Panc1 (cell line): ENCODE results near the gene PLCB4.

Experiments
- POLR2AphosphoS5 ChIP-seq: IDR thresholded peaks from 2 replicates; pipeline ENCODE4 v1.6.1; 2012; ENCODE audit warnings: mild to moderate bottlenecking, low read depth, low read length, moderate library complexity
- REST ChIP-seq, 2 experiments: IDR thresholded peaks; 2 replicates each; pipeline ENCODE4 v1.6.1; 2011 to 2012; ENCODE audit warnings: low read depth in 2 of 2, control low read depth in 1 of 2, low read length in 1 of 2, mild to moderate bottlenecking in 1 of 2, moderate library complexity in 1 of 2; ENCODE audit not compliant: insufficient read depth in 1 of 2
- TF ChIP-seq, protein P1 (sequence below): fragments of 450-650 bp; IDR thresholded peaks from 2 replicates; pipeline ENCODE4 v1.5.1; 2017; ENCODE audit warnings: mild to moderate bottlenecking

GRCh38 chr20:9223296-9223695 is 154.4 kb downstream of the PLCB4 start:
- TF ChIP-seq REST (IDR thresholded peaks at IDR 0.05; ENCODE audit: insufficient read depth in 1 of 2, low read depth in 2 of 2, low read length in 1 of 2) (no peak), POLR2AphosphoS5 (no peak)
- TF ChIP-seq, protein P1, sequence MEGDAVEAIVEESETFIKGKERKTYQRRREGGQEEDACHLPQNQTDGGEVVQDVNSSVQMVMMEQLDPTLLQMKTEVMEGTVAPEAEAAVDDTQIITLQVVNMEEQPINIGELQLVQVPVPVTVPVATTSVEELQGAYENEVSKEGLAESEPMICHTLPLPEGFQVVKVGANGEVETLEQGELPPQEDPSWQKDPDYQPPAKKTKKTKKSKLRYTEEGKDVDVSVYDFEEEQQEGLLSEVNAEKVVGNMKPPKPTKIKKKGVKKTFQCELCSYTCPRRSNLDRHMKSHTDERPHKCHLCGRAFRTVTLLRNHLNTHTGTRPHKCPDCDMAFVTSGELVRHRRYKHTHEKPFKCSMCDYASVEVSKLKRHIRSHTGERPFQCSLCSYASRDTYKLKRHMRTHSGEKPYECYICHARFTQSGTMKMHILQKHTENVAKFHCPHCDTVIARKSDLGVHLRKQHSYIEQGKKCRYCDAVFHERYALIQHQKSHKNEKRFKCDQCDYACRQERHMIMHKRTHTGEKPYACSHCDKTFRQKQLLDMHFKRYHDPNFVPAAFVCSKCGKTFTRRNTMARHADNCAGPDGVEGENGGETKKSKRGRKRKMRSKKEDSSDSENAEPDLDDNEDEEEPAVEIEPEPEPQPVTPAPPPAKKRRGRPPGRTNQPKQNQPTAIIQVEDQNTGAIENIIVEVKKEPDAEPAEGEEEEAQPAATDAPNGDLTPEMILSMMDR = no peak
